ENCODE results near the gene PLEKHM3. TPM values are rescaled to one million over a fixed set of nuclear protein-coding genes. Genes with fewer than 3 reads are reported as not detected.

The PLEKHM3 gene
- total and polyA plus RNA-seq, 8 donors, result 14.4 to 17.9 (median 16.0) TPM

DNA sequence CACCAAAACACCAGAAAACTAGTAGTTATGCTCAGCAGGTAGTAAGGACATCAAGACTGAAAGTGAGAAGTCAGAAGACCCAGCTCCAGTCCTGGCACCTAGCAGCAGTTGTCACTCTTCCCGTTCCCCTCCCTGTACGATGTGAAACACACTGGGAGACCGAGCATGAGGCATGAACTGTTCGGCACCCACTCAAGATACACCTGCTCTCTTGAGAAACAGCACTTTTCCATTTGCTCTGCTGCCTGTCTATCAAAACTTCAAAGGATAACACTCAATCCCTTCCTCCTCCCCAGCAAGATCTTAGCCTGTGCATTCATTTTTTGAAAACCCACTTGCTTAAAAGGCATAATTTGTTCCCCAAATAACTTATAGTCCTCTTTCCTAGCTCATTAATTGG is 123.9 kb downstream of the PLEKHM3 start:
- peak in 2 of 4 donors; percentile 39 to 43 for DNase-seq
- no peaks in the 10 kb centered on the region for H3K4me1 ChIP-seq
- no peak for TF ChIP-seq CTCF (IDR thresholded peaks at IDR 0.05)
- H3K27me3 ChIP-seq, result no peaks in the 10 kb centered on the region
- H3K9me3 ChIP-seq, result no peaks in the 10 kb centered on the region
- H3K27ac ChIP-seq, result no peak overlapping the region
- H3K36me3 ChIP-seq, result peaks cover 0 to 16% of the 10 kb centered on the region in 2 donors
- intact Hi-C loops (cut with DNase I), result no loop called here
- ATAC-seq, result peak; percentile 61
- H3K4me3 ChIP-seq, result no peak overlapping the region

- Histone ChIP-seq H3K36me3 (peaks cover 0 to 16% of the 10 kb centered on the region in 2 donors), H3K27me3 (no peaks in the 10 kb centered on the region), H3K27ac (no peak overlapping the region), H3K9me3 (no peaks in the 10 kb centered on the region), H3K4me3 (no peak overlapping the region), H3K4me1 (no peaks in the 10 kb centered on the region)
- intact Hi-C loops (cut with DNase I), result no loop called here
- DNase-seq (no peak), ATAC-seq (no peak)
- no peak for TF ChIP-seq CTCF (IDR thresholded peaks at IDR 0.05)
These were observed 127.0 kb downstream of the PLEKHM3 start for GRCh38 chr2:207898354-207898695.

GRCh38 chr2:207897541-207898353 is 127.6 kb downstream of the PLEKHM3 start:
- no peak for TF ChIP-seq CTCF (IDR thresholded peaks at IDR 0.05)
- intact Hi-C loops (cut with DNase I), result no loop called here
- H3K27ac ChIP-seq, result no peak overlapping the region
- H3K9me3 ChIP-seq, result no peaks in the 10 kb centered on the region
- DNase-seq, result no peak
- no peaks in the 10 kb centered on the region for H3K4me1 ChIP-seq
- no peak for ATAC-seq
- no peaks in the 10 kb centered on the region for H3K27me3 ChIP-seq
- H3K4me3 ChIP-seq, result no peak overlapping the region
- peaks cover 0 to 16% of the 10 kb centered on the region in 2 donors for H3K36me3 ChIP-seq

DNA sequence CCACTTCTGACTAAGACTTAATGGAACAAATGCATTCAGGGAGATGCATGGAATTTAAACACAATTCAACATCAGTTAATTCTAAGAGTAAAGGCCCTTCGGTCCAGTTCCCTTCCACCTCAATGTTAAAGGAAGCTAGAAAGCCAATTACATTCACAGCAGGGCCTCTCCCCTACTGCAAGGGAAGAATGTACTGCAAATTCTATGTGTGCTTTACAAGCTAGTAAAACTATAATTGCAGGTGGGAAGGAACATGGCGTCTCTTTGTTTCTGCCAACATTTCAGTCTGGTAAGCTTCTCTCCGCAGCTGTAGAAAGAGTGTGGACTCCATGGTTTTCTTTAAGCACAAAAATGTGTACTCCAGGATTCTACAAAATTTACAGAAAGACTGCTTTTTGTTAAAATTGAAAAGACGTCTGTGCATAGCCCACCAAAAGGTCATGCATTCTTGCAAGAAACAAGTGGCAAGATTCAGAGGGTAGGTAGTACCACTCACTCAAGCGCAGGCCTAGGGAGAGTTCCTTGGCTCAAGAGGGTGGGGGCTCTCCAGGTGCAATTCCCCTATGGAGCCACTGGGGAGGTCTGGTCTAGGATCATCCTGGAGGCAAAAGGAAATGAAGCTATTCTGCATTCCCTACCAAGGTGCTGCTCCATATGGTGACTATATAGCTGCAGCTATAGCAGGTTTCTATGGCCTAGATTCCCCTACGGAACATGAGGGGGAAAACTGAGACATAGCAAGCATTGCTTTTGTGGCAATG is 128.6 kb downstream of the PLEKHM3 start:
- H3K36me3 ChIP-seq, result peaks cover 0 to 16% of the 10 kb centered on the region in 2 donors
- intact Hi-C loops (cut with DNase I), result no loop called here
- H3K27me3 ChIP-seq, result no peaks in the 10 kb centered on the region
- no peak for ATAC-seq
- H3K9me3 ChIP-seq, result no peaks in the 10 kb centered on the region
- H3K27ac ChIP-seq, result no peak overlapping the region
- no peak for TF ChIP-seq CTCF (IDR thresholded peaks at IDR 0.05)
- no peaks in the 10 kb centered on the region for H3K4me1 ChIP-seq
- no peak overlapping the region for H3K4me3 ChIP-seq
- no peak for DNase-seq

GRCh38 chr2:207895274-207895860 is 130.0 kb downstream of the PLEKHM3 start:
- Histone ChIP-seq H3K4me3 (no peak overlapping the region), H3K4me1 (no peaks in the 10 kb centered on the region), H3K27ac (no peak overlapping the region), H3K27me3 (no peaks in the 10 kb centered on the region), H3K9me3 (no peaks in the 10 kb centered on the region), H3K36me3 (peaks cover 0 to 9% of the 10 kb centered on the region in 2 donors)
- intact Hi-C loops (cut with DNase I), result no loop called here
- no peak for TF ChIP-seq CTCF (IDR thresholded peaks at IDR 0.05)
- DNase-seq (no peak), ATAC-seq (no peak)

All from left lung (tissue), 10 donors.